ENCODE measurements around the gene SECISBP2. TPM values are rescaled to one million over a fixed set of nuclear protein-coding genes. Genes with fewer than 3 reads are reported as not detected.
"Not testable (repeated sequence)": the region's sequence is repeated elsewhere in the genome, so short reads cannot be mapped to it uniquely, and the experiment has no call there.

SECISBP2 gene
- total and polyA plus RNA-seq, 7 donors, result 21.0 to 41.8 (median 35.0) TPM

- Histone ChIP-seq H3K9me3 (no peaks in the 10 kb centered on the region), H3K36me3 (peaks cover 29 to 100% (median 66%) of the 10 kb centered on the region in 4 donors), H3K4me3 (no peak overlapping the region), H3K27me3 (no peaks in the 10 kb centered on the region), H3K27ac (no peak overlapping the region), H3K4me1 (no peaks in the 10 kb centered on the region)
- TF ChIP-seq POLR2AphosphoS5 (IDR thresholded peaks at IDR 0.05) (no peak), EP300 (IDR thresholded peaks at IDR 0.05) (no peak), CTCF (IDR thresholded peaks at IDR 0.05) (no peak), POLR2A (IDR thresholded peaks at IDR 0.05) (no peak)
- intact Hi-C loops (cut with DNase I), result no loop called here
- WGBS, 2 donors, result 96 to 100% methylated on average over 1 of the region's 1 CpG
- DNase-seq, result no peak
Observed at GRCh38 chr9:89342948-89343347, 24.6 kb downstream of the SECISBP2 start.

DNA sequence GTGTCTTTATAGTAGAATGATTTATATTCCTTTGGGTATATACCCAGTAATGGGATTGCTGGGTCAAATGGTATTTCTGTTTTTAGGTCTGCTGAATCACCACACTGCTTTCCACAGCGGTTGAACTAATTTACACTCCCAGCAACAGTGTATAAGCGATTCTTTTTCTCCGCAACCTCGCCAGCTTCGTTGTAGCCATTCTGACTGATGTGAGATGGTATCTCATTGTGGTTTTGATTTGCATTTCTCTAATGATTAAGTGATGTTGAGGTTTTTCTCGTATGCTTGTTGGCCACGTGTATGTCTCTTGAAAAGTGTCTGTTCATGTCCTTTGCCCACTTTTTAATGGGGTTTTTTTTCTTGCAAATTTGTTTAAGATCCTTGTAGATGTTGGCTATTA lies 25.5 kb downstream of the SECISBP2 start:
- H3K27me3 ChIP-seq; H3K9me3 ChIP-seq; DNase-seq; intact Hi-C loops (cut with DNase I); H3K4me3 ChIP-seq; H3K4me1 ChIP-seq; H3K27ac ChIP-seq: not testable (repeated sequence)
- H3K36me3 ChIP-seq, result peaks cover 37 to 100% (median 69%) of the 10 kb centered on the region in 4 donors
- WGBS, 2 donors, result 84 to 93% methylated on average over 7 of the region's 7 CpGs

DNA sequence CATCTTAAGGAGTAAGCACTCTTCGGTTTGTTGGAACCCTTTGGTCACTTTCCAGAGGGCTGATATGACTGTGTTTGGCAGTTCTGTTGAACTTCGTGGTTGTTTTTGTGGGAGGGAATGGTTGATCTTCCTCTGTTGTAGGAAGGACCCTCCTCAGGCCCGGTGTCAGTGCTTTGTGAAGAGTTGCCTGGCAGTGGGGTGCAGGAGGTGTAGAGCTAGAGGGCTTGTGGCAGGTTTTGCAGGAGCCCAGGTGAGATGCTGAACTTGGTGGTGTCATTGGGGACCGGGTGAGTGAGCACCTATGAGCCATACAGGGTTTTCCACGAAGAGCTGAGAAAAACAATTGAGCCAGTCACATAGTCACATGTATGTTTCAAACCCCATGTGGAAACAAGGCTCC lies 27.2 kb downstream of the SECISBP2 start:
- 94 to 96% methylated on average over 5 of the region's 5 CpGs for WGBS, 2 donors
- intact Hi-C loops (cut with DNase I), result no loop called here
- H3K27ac ChIP-seq, result no peak overlapping the region
- DNase-seq, result no peak
- H3K9me3 ChIP-seq, result no peaks in the 10 kb centered on the region
- no peaks in the 10 kb centered on the region for H3K4me1 ChIP-seq
- no peaks in the 10 kb centered on the region for H3K27me3 ChIP-seq
- H3K36me3 ChIP-seq, result peaks cover 33 to 100% (median 73%) of the 10 kb centered on the region in 4 donors
- no peak overlapping the region for H3K4me3 ChIP-seq
- no peak for TF ChIP-seq CTCF (IDR thresholded peaks at IDR 0.05)
- TF ChIP-seq POLR2AphosphoS5 (IDR thresholded peaks at IDR 0.05), result no peak
- TF ChIP-seq POLR2A (IDR thresholded peaks at IDR 0.05), result no peak
- no peak for TF ChIP-seq EP300 (IDR thresholded peaks at IDR 0.05)

DNA sequence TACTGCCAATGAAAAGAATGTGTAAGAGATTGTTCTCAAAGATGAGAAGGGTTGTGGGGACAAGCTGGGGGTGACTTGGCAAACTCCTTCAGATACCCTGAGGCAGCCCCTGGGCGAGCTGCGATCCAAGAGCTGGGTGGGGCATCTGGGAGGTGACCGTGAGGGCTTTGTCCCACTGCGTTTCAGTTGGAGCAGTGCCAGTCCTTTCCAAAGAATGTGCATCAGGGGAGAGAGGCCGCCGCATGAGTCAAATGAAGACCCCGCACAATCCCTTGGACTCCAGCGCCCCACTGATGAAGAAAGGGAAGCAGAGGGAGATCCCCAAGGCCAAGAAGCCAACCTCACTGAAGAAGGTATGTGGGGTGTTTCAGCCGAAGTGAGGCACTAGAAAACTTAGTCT lies 28.4 kb downstream of the SECISBP2 start:
- H3K4me3 ChIP-seq, result no peak overlapping the region
- no peaks in the 10 kb centered on the region for H3K9me3 ChIP-seq
- no peak for DNase-seq
- TF ChIP-seq POLR2AphosphoS5 (IDR thresholded peaks at IDR 0.05) (no peak), EP300 (IDR thresholded peaks at IDR 0.05) (no peak), POLR2A (IDR thresholded peaks at IDR 0.05) (no peak), CTCF (IDR thresholded peaks at IDR 0.05) (no peak)
- 90 to 94% methylated on average over 9 of the region's 9 CpGs for whole genome bisulfite sequencing, 2 donors
- no peaks in the 10 kb centered on the region for H3K4me1 ChIP-seq
- H3K27me3 ChIP-seq, result no peaks in the 10 kb centered on the region
- peaks cover 33 to 100% (median 77%) of the 10 kb centered on the region in 4 donors for H3K36me3 ChIP-seq
- intact Hi-C loops (cut with DNase I), result no loop called here
- H3K27ac ChIP-seq, result no peak overlapping the region

DNA sequence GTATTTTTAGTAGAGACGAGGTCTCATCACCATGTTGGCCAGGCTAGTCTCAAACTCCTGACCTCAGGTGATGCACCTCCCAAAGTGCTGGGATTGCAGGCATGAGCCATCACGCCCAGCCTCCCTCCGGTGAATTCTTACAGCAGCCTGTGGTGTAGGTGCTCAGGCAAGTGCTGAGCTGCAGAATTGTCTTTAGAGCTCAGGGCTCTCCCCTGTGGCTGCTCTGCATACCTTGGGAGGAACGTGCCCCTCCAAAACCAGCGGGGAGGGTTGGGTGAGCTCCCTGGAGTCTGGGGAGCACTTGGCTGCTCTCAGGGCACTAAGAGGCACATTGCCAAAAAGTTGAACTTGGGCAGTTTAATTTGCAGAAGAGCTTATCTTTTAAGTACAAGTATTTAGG lies 29.4 kb downstream of the SECISBP2 start:
- Histone ChIP-seq H3K27me3 (no peaks in the 10 kb centered on the region), H3K27ac (no peak overlapping the region), H3K36me3 (peaks cover 36 to 100% (median 73%) of the 10 kb centered on the region in 4 donors), H3K4me3 (no peak overlapping the region), H3K4me1 (no peaks in the 10 kb centered on the region), H3K9me3 (no peaks in the 10 kb centered on the region)
- WGBS, 2 donors, result 95 to 96% methylated on average over 5 of the region's 5 CpGs
- TF ChIP-seq CTCF (IDR thresholded peaks at IDR 0.05) (no peak), POLR2A (IDR thresholded peaks at IDR 0.05) (no peak), EP300 (IDR thresholded peaks at IDR 0.05) (no peak), POLR2AphosphoS5 (IDR thresholded peaks at IDR 0.05) (no peak)
- no peak for DNase-seq
- intact Hi-C loops (cut with DNase I), result no loop called here
